ENCODE measurements around the gene ASB8.

GRCh38 chr12:48128800-48129199 lies 28.5 kb downstream of the ASB8 start:
- no peak for TF ChIP-seq CTCF (IDR thresholded peaks at IDR 0.05; ENCODE audit: low read depth, low read length, poor library complexity, severe bottlenecking)
- no peak for TF ChIP-seq EZH2phosphoT487 (IDR thresholded peaks at IDR 0.05; ENCODE audit: borderline replicate concordance, low read length)
